Measurements from ENCODE around the gene ZRANB3.

The ZRANB3 gene

DNA sequence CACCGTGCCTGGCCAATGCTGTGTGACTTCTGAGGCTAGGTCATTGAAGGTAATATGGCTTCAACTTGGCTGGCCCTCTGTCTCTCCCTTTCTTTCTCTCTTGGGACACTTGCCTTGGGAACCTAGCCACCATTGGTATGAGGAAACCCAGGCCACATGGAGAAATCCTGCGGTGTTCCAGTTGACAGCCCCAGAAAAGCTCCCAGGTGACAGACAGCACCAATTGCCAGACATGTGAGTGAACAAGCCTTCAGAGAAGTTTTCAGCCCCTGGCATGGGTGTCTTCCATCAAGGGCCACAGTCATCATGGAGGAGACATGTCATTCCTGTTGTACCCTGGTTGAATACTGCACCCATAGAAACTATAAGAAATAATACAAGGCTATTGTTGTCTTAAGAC, 292.4 kb downstream of the ZRANB3 start:
- no peaks in the 10 kb centered on the region for H3K9me3 ChIP-seq (ENCODE audit: control insufficient read depth, insufficient read depth, low read depth, low read length)
- CTCF ChIA-PET: no interaction called here
- TF ChIP-seq ZNF404 (tag by site-specific recombination; IDR thresholded peaks at IDR 0.05) (no peak), ZNF558 (tag by site-specific recombination; IDR thresholded peaks at IDR 0.05) (no peak), TRIM28 (IDR thresholded peaks at IDR 0.05; ENCODE audit: borderline replicate concordance, low read length) (no peak), BCL11B (tag by site-specific recombination; IDR thresholded peaks at IDR 0.05; ENCODE audit: low read depth) (no peak), GLI4 (tag by site-specific recombination; IDR thresholded peaks at IDR 0.05) (no peak), GLI2 (tag by site-specific recombination; IDR thresholded peaks at IDR 0.05; ENCODE audit: borderline replicate concordance, low read depth) (no peak), IKZF3 (tag by site-specific recombination; IDR thresholded peaks at IDR 0.05) (no peak), SCRT2 (tag by site-specific recombination; IDR thresholded peaks at IDR 0.05) (no peak), ZBTB21 (tag by site-specific recombination; IDR thresholded peaks at IDR 0.05) (no peak), ZNF37A (tag by site-specific recombination; IDR thresholded peaks at IDR 0.05) (no peak), PRDM4 (tag by site-specific recombination; IDR thresholded peaks at IDR 0.05) (no peak), ZNF623 (tag by site-specific recombination; IDR thresholded peaks at IDR 0.05) (no peak), ZNF248 (tag by site-specific recombination; IDR thresholded peaks at IDR 0.05) (no peak), ZNF488 (tag by site-specific recombination; IDR thresholded peaks at IDR 0.05) (no peak), ZBTB17 (tag by site-specific recombination; IDR thresholded peaks at IDR 0.05) (no peak), ZNF274 (IDR thresholded peaks at IDR 0.05; ENCODE audit: low read length) (no peak), ZNF274 (tag by site-specific recombination; IDR thresholded peaks at IDR 0.05; ENCODE audit: borderline replicate concordance) (no peak), ZNF202 (tag by site-specific recombination; IDR thresholded peaks at IDR 0.05; ENCODE audit: borderline replicate concordance) (no peak), ZFHX2 (tag by site-specific recombination; conservative IDR thresholded peaks at IDR 0.05) (no peak)
- TF ChIP-seq, protein P1, sequence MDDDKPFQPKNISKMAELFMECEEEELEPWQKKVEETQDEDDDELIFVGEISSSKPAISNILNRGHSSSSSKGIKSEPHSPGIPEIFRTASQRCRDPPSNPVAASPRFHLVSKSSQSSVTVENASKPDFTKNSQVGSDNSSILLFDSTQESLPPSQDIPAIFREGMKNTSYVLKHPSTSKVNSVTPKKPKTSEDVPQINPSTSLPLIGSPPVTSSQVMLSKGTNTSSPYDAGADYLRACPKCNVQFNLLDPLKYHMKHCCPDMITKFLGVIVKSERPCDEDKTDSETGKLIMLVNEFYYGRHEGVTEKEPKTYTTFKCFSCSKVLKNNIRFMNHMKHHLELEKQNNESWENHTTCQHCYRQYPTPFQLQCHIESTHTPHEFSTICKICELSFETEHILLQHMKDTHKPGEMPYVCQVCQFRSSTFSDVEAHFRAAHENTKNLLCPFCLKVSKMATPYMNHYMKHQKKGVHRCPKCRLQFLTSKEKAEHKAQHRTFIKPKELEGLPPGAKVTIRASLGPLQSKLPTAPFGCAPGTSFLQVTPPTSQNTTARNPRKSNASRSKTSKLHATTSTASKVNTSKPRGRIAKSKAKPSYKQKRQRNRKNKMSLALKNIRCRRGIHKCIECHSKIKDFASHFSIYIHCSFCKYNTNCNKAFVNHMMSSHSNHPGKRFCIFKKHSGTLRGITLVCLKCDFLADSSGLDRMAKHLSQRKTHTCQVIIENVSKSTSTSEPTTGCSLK (tag by site-specific recombination; IDR thresholded peaks at IDR 0.05): no peak

GRCh38 chr2:135230150-135230549, 300.9 kb downstream of the ZRANB3 start:
- H3K27ac ChIP-seq (ENCODE audit: extremely low read depth, low read depth, low read length): no peak overlapping the region
- H3K9me3 ChIP-seq (ENCODE audit: control insufficient read depth, insufficient read depth, low read depth, low read length): no peaks in the 10 kb centered on the region
- no peak overlapping the region for H3K4me3 ChIP-seq (ENCODE audit: low read depth, low read length)
- no peaks in the 10 kb centered on the region for H3K4me1 ChIP-seq (ENCODE audit: control insufficient read depth, insufficient read depth, low read length)
- H3K36me3 ChIP-seq (ENCODE audit: control insufficient read depth in 2 of 2, insufficient read depth in 1 of 2, low read length in 2 of 2): peaks cover 0 to 4% of the 10 kb centered on the region in 2 experiments; a peak in 1 of 3 replicates
- CTCF ChIA-PET: no interaction called here
- POLR2A ChIA-PET: no interaction called here
- TF ChIP-seq CTCF (tag by site-specific recombination; IDR thresholded peaks at IDR 0.05) (no peak), ZBTB7A (tag by site-specific recombination; IDR thresholded peaks at IDR 0.05; ENCODE audit: low read depth) (no peak), ZNF423 (tag by site-specific recombination; IDR thresholded peaks at IDR 0.05) (no peak), KLF16 (tag by site-specific recombination; IDR thresholded peaks at IDR 0.05) (no peak), ZBTB20 (tag by site-specific recombination; IDR thresholded peaks at IDR 0.05) (no peak), ZNF391 (tag by site-specific recombination; IDR thresholded peaks at IDR 0.05; ENCODE audit: borderline replicate concordance, low read depth) (no peak), ZNF560 (tag by site-specific recombination; IDR thresholded peaks at IDR 0.05; ENCODE audit: borderline replicate concordance) (no peak)

More for the DNA sequence above, 292.4 kb downstream of the ZRANB3 start:
- no peak overlapping the region for H3K4me3 ChIP-seq (ENCODE audit: low read depth, low read length)
- POLR2A ChIA-PET: no interaction called here
- H3K36me3 ChIP-seq (ENCODE audit: control insufficient read depth in 2 of 2, insufficient read depth in 1 of 2, low read length in 2 of 2): no peaks in the 10 kb centered on the region
- H3K4me1 ChIP-seq (ENCODE audit: control insufficient read depth, insufficient read depth, low read length): no peaks in the 10 kb centered on the region
- H3K27ac ChIP-seq (ENCODE audit: extremely low read depth, low read depth, low read length): no peak overlapping the region
